Measurements from ENCODE around the gene TAF5. TPM values are rescaled to one million over a fixed set of nuclear protein-coding genes. Genes with fewer than 3 reads are reported as not detected.

TAF5 gene
- total and polyA plus RNA-seq, 2 of the 4 experiments (the other 2 are of a cell fraction) = 1.9 to 3.6 TPM

DNA sequence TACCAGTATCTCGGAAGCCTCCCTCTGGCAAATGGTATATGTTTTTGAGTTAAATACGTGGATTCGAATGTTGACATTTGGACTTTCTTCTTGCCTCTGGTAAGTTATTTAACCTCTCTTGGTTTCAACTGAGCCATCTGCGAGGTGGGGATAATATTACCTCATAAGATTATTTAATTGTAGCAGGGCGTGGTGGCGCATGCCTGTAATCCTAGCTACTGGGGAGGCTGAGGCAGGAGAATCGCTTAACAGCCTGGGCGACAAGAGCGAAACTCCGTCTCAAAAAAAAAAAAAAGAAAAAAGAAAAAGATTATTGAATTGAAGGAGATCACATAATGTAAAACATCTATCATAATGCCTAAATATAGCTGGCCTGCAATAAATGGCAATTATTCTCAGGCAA lies 396 bp upstream of the TAF5 start:
- Histone ChIP-seq H2AK5ac (ENCODE audit: low read depth, low read length) (no peak overlapping the region), H3K79me1 (ENCODE audit: low read depth in 1 of 2, low read length in 2 of 2) (peaks cover 3 to 26% of the 10 kb centered on the region in 2 experiments; a peak in 2 of 4 replicates), H3K27me3 (ENCODE audit: control insufficient read depth, insufficient read depth, low read length) (no peaks in the 10 kb centered on the region), H3K9ac (ENCODE audit: low read depth, low read length) (peak overlapping the region; percentile 11; the same call in 1 of the 2 replicates), H2BK15ac (ENCODE audit: low read depth, low read length) (no peak overlapping the region), H3K36me3 (ENCODE audit: control insufficient read depth, insufficient read depth, low read length) (no peaks in the 10 kb centered on the region), H2AK9ac (replicated peaks; ENCODE audit: low read depth, low read length, poor library complexity) (no peak overlapping the region), H3K14ac (replicated peaks; ENCODE audit: low read depth, low read length) (0 out of 2 replicates have a peak overlapping the region, but pooled peaks have one; percentile 39), H4K8ac (ENCODE audit: low read depth in 2 of 2, low read length in 2 of 2) (peak overlapping the region; percentile 91), H4K5ac (ENCODE audit: low read depth, low read length) (peak overlapping the region; percentile 37), H3K4me2 (ENCODE audit: low read depth, low read length) (peak overlapping the region; percentile 43), H3K9me1 (ENCODE audit: insufficient read depth, low read length) (no peaks in the 10 kb centered on the region), H2AFZ (replicated peaks; ENCODE audit: low read length, poor library complexity) (peak overlapping the region; percentile 99), H3K4me1 (ENCODE audit: control insufficient read depth, insufficient read depth, low read length) (no peaks in the 10 kb centered on the region), H3K56ac (ENCODE audit: extremely low read depth, insufficient read depth, low read length) (no peak overlapping the region), H4K20me1 (ENCODE audit: insufficient read depth, low read length) (no peaks in the 10 kb centered on the region), H3K4me3 (ENCODE audit: insufficient read depth, low read depth, low read length) (peak overlapping the region; percentile 88), H2BK120ac (ENCODE audit: low read depth, low read length) (no peak overlapping the region), H4K91ac (ENCODE audit: insufficient read depth, low read depth, low read length) (peak overlapping the region; percentile 31), H3K9me3 (ENCODE audit: control insufficient read depth, insufficient read depth, low read length) (no peaks in the 10 kb centered on the region), H3K23ac (ENCODE audit: low read depth, low read length) (no peak overlapping the region), H2BK20ac (ENCODE audit: low read depth, low read length) (no peak overlapping the region), H3K18ac (ENCODE audit: low read depth, low read length) (no peak overlapping the region), H3K4ac (ENCODE audit: low read depth, low read length) (peak overlapping the region; percentile 10), H2BK5ac (ENCODE audit: low read depth, low read length, poor library complexity, severe bottlenecking) (peak overlapping the region; percentile 80), H3K27ac (ENCODE audit: insufficient read depth, low read length) (no peak overlapping the region)
- ATAC-seq (ENCODE audit: low read depth) (no peak), DNase-seq (no peak)
- dilution Hi-C loops (cut with HindIII; ENCODE audit: low sequenced_read_pairs, unreplicated experiment) (no loop called here), in situ Hi-C loops (cut with MboI; ENCODE audit: low sequenced_read_pairs) (no loop called here), intact Hi-C loops (cut with micrococcal nuclease) (no loop called here)
- TF ChIP-seq, protein P1, sequence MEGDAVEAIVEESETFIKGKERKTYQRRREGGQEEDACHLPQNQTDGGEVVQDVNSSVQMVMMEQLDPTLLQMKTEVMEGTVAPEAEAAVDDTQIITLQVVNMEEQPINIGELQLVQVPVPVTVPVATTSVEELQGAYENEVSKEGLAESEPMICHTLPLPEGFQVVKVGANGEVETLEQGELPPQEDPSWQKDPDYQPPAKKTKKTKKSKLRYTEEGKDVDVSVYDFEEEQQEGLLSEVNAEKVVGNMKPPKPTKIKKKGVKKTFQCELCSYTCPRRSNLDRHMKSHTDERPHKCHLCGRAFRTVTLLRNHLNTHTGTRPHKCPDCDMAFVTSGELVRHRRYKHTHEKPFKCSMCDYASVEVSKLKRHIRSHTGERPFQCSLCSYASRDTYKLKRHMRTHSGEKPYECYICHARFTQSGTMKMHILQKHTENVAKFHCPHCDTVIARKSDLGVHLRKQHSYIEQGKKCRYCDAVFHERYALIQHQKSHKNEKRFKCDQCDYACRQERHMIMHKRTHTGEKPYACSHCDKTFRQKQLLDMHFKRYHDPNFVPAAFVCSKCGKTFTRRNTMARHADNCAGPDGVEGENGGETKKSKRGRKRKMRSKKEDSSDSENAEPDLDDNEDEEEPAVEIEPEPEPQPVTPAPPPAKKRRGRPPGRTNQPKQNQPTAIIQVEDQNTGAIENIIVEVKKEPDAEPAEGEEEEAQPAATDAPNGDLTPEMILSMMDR (conservative IDR thresholded peaks at IDR 0.05; ENCODE audit: low read depth, low read length) = no peak
- no peak for TF ChIP-seq SMC3 (IDR thresholded peaks at IDR 0.05; ENCODE audit: low read depth, low read length)
- TF ChIP-seq, protein P2, sequence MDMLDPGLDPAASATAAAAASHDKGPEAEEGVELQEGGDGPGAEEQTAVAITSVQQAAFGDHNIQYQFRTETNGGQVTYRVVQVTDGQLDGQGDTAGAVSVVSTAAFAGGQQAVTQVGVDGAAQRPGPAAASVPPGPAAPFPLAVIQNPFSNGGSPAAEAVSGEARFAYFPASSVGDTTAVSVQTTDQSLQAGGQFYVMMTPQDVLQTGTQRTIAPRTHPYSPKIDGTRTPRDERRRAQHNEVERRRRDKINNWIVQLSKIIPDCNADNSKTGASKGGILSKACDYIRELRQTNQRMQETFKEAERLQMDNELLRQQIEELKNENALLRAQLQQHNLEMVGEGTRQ (IDR thresholded peaks at IDR 0.05; ENCODE audit: low read depth, low read length) = no peak
- TF ChIP-seq CEBPB (IDR thresholded peaks at IDR 0.05; ENCODE audit: low read depth, low read length) = no peak
- no peak for TF ChIP-seq MAZ (IDR thresholded peaks at IDR 0.05; ENCODE audit: borderline replicate concordance, low read depth, low read length)
- TF ChIP-seq POLR2A (IDR thresholded peaks at IDR 0.05; ENCODE audit: low read depth, low read length) = no peak
- TF ChIP-seq NFE2L2 (IDR thresholded peaks at IDR 0.05; ENCODE audit: low read depth, low read length) = no peak
- TF ChIP-seq CHD1 (IDR thresholded peaks at IDR 0.05; ENCODE audit: low read depth, low read length) = no peak
- no peak for TF ChIP-seq MAFK (IDR thresholded peaks at IDR 0.05; ENCODE audit: low read depth, low read length)
- no peak for TF ChIP-seq MXI1 (IDR thresholded peaks at IDR 0.05; ENCODE audit: borderline replicate concordance, low read depth, low read length)
- TF ChIP-seq, protein P3, sequence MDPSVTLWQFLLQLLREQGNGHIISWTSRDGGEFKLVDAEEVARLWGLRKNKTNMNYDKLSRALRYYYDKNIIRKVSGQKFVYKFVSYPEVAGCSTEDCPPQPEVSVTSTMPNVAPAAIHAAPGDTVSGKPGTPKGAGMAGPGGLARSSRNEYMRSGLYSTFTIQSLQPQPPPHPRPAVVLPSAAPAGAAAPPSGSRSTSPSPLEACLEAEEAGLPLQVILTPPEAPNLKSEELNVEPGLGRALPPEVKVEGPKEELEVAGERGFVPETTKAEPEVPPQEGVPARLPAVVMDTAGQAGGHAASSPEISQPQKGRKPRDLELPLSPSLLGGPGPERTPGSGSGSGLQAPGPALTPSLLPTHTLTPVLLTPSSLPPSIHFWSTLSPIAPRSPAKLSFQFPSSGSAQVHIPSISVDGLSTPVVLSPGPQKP (IDR thresholded peaks at IDR 0.05; ENCODE audit: borderline replicate concordance, low read depth, low read length) = no peak
- TF ChIP-seq BHLHE40 (IDR thresholded peaks at IDR 0.05; ENCODE audit: low read depth, low read length) = no peak
- TF ChIP-seq RFX5 (IDR thresholded peaks at IDR 0.05; ENCODE audit: low read depth, low read length) = no peak
- CTCF ChIA-PET = no interaction called here
- no CpG with 5 or more reads among the region's 10 CpGs for WGBS, 2 experiments (ENCODE audit: extremely low coverage in 2 of 2, insufficient read length in 1 of 2)
- BruUV-seq (replicated peaks) = no TSS peak
- POLR2A ChIA-PET (ENCODE audit: unreplicated experiment) = interaction anchor here (0.5 kb wide), 1 partner anchor 136 kb away, joined by 3 read pairs; no protein-coding TSS in a partner anchor

All from IMR-90 (cell line).